Mucosa of gallbladder (tissue), 1 donor: ENCODE measurements around the gene CT45A8. TPM values are rescaled to one million over a fixed set of nuclear protein-coding genes. Genes with fewer than 3 reads are reported as not detected.
"Not testable (repeated sequence)": the region's sequence is repeated elsewhere in the genome, so short reads cannot be mapped to it uniquely, and the experiment has no call there.

Source experiments
- DNase-seq: peaks from one replicate; pipeline ENCODE4 v3.0.0-alpha.2; 2020; ENCODE audit warnings: low spot score
- total RNA-seq: library from RNA; stranded (reverse); gene quantifications from one replicate; pipeline ENCODE4 v1.2.1, GENCODE V29; 2021
- donor health status: DM: no; HTN: no; CAD: no.

CT45A8 gene
- not detected for total RNA-seq

DNA sequence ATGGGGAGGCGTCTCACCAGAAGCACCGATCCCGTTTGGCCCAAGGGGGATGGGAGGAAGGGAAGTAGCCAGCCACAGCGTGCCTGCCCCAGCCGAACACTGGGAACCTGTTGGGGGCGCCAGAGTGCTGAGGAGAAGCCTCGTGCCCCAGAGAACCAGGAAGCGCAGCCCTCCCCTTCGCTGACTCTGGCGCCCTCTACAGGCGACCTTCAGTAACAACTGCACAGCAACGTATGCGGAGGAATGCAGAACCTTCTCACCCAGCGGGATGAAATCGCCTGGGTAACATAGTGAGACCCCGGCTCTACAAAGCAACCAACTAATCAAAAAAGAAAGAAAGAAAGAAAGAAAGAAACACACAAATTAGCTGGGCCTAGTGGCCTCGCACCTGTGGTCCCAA, at the start of gene CT45A8:
CT45A8 (minus strand) TSS at position 101 of the 400 bp plus-strand sequence. CDS start 3,755 bp downstream, outside the sequence.
- DNase-seq, result not testable (repeated sequence)

DNA sequence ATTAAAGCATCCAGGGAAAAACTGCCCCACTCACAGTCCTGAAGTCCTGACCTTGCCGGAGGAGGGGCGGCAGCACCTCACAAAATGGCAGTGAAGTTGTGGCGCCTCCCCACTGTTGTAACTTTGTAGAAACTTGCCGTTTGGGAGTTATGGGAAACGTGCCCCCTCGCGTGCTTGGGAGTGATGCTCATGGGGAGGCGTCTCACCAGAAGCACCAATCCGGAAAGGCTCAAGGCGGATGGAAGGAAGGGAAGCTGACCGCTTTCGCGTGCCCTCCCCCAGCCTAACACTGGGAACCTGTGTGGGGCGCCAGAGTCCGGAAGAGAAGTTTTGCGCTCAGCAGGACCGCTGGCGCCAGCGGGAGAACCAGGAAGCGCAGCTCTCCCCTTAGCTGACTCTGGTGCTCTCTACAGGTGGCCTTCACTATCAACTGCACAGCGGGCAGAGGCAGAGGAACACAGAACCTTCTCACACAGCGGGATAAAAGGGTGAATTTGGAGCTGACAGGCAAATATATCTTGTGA, 39.0 kb upstream of the CT45A8 start, which contains the start of the genes CT45A10 and SAGE1:
CT45A10 (minus strand) TSS at position 151 of the 524 bp plus-strand sequence. CDS start 8,100 bp downstream, outside the sequence.
SAGE1 (plus strand) TSS at position 423 of the 524 bp plus-strand sequence. CDS start 2,527 bp downstream, outside the sequence.
- no peak for DNase-seq

DNA sequence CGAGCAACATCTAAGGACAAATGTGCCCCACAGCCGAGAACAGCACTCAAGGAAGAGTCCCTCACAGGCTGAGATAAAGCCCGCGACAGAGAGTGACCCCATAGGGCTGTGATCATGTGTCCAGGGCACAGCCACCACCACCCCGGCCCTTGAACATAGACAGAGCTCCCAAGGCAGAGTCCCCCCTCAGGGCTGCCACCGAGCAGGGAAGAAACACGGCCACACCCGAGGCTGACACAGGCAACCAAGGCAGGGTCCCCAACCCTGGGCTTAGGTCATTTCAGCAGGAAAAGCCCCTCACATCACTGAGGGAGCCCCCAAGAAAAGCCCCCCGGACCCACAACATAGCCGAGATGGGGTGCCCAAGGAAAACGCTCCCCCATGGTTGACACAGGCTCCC, 38.4 kb upstream of the CT45A8 start:
- DNase-seq, result no peak

- DNase-seq, result no peak
These were observed 35.8 kb upstream of the CT45A8 start for GRCh38 chrX:135890087-135890585.

- not testable (repeated sequence) for DNase-seq
These were observed 34.6 kb upstream of the CT45A8 start for GRCh38 chrX:135888976-135889375.

DNA sequence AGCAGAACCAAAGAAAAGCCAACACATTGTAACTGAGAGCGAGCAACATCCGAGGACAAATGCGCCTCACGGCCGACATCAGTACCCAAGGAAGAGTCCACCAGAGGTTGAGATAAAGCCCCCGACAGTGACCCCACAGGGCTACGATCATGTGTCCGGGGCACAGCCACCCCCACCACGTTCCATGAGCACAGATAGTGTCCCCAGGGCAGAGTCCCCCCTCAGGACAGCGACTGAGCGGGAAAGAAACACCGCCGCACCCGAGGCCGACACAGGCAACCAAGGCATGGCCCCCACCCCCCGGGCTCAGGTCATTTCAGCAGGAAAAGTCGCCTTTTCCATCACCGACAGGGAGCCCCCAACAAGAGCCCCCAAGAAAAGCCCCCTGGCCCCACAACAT, 33.9 kb upstream of the CT45A8 start:
- not testable (repeated sequence) for DNase-seq

- not testable (repeated sequence) for DNase-seq
These were observed 28.4 kb upstream of the CT45A8 start for GRCh38 chrX:135882741-135883140.

DNA sequence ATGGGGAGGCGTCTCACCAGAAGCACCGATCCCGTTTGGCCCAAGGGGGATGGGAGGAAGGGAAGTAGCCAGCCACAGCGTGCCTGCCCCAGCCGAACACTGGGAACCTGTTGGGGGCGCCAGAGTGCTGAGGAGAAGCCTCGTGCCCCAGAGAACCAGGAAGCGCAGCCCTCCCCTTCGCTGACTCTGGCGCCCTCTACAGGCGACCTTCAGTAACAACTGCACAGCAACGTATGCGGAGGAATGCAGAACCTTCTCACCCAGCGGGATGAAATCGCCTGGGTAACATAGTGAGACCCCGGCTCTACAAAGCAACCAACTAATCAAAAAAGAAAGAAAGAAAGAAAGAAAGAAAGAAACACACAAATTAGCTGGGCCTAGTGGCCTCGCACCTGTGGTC, 17.4 kb upstream of the CT45A8 start, which contains the start of gene CT45A9:
CT45A9 (minus strand) TSS at position 101 of the 400 bp plus-strand sequence. CDS start 3,751 bp downstream, outside the sequence.
- not testable (repeated sequence) for DNase-seq

DNA sequence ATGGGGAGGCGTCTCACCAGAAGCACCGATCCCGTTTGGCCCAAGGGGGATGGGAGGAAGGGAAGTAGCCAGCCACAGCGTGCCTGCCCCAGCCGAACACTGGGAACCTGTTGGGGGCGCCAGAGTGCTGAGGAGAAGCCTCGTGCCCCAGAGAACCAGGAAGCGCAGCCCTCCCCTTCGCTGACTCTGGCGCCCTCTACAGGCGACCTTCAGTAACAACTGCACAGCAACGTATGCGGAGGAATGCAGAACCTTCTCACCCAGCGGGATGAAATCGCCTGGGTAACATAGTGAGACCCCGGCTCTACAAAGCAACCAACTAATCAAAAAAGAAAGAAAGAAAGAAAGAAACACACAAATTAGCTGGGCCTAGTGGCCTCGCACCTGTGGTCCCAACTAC, 17.2 kb downstream of the CT45A8 start, which contains the start of gene CT45A7:
CT45A7 (minus strand) TSS at position 101 of the 400 bp plus-strand sequence. CDS start 3,747 bp downstream, outside the sequence.
- not testable (repeated sequence) for DNase-seq

GRCh38 chrX:135819912-135820311, 34.4 kb downstream of the CT45A8 start, which contains the start of gene CT45A2:
Gene CT45A2, minus strand, starts transcription at chrX:135820012. Its CDS starts 3,747 bp downstream, at chrX:135816265.
- not testable (repeated sequence) for DNase-seq

DNA sequence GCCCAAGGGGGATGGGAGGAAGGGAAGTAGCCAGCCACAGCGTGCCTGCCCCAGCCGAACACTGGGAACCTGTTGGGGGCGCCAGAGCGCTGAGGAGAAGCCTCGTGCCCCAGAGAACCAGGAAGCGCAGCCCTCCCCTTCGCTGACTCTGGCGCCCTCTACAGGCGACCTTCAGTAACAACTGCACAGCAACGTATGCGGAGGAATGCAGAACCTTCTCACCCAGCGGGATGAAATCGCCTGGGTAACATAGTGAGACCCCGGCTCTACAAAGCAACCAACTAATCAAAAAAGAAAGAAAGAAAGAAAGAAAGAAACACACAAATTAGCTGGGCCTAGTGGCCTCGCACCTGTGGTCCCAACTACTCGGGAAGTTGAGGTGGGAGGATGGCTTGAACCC, 51.7 kb downstream of the CT45A8 start, which contains the start of gene CT45A6:
CT45A6 (minus strand) TSS at position 101 of the 400 bp plus-strand sequence. CDS start 3,794 bp downstream, outside the sequence.
- not testable (repeated sequence) for DNase-seq

Other genes starting within 250 kb of the CT45A8 start
- not detected for gene CT45A1, start 140.9 kb downstream of the CT45A8 start, total RNA-seq
- not detected for gene CT45A3, start 86.3 kb downstream of the CT45A8 start, total RNA-seq
- gene CT45A5, start 69.0 kb downstream of the CT45A8 start, total RNA-seq, result not detected
- not detected for gene CT45A6, start 51.8 kb downstream of the CT45A8 start, total RNA-seq
- not detected for gene CT45A2, start 34.5 kb downstream of the CT45A8 start, total RNA-seq
- not detected for gene CT45A7, start 17.3 kb downstream of the CT45A8 start, total RNA-seq
- gene CT45A9, start 17.3 kb upstream of the CT45A8 start, total RNA-seq, result not detected
- not detected for gene CT45A10, start 38.9 kb upstream of the CT45A8 start, total RNA-seq
- not detected for gene SAGE1, start 39.2 kb upstream of the CT45A8 start, total RNA-seq
- 28.1 TPM for gene MMGT1, start 119.5 kb upstream of the CT45A8 start, total RNA-seq
- gene SLC9A6, start 130.9 kb upstream of the CT45A8 start, total RNA-seq, result 13.3 TPM